HepG2 (cell line): ENCODE measurements around the gene SAMD4A. TPM values are rescaled to one million over a fixed set of nuclear protein-coding genes. Genes with fewer than 3 reads are reported as not detected.

Experiments
- ARHGAP35 ChIP-seq: sonication (generic); formaldehyde crosslinking; IDR thresholded peaks from 2 replicates; pipeline ENCODE4 v1.9.0; 2022; ENCODE audit warnings: mild to moderate bottlenecking, inconsistent platforms, moderate library complexity, missing genetic modification reagents, borderline replicate concordance
- BCL6 ChIP-seq: IDR thresholded peaks from 2 replicates; pipeline ENCODE4 v1.6.1; 2016; ENCODE audit warnings: missing genetic modification reagents, missing compliant biosample characterization
- ELF3 ChIP-seq: IDR thresholded peaks from 2 replicates; pipeline ENCODE4 v1.6.1; 2016; ENCODE audit warnings: missing genetic modification reagents, missing compliant biosample characterization
- HNRNPLL ChIP-seq: fragments of 200-400 bp; formaldehyde crosslinking; IDR thresholded peaks from 2 replicates; pipeline ENCODE4 v1.6.1; 2017; ENCODE audit warnings: mild to moderate bottlenecking, low read depth, low read length; ENCODE audit not compliant: poor library complexity, severe bottlenecking
- KLF15 ChIP-seq: sonication (generic); formaldehyde crosslinking; IDR thresholded peaks from 2 replicates; pipeline ENCODE4 v1.8.1; 2023; ENCODE audit warnings: borderline replicate concordance, mild to moderate bottlenecking, inconsistent platforms, missing genetic modification reagents, mixed read lengths
- MYC ChIP-seq: sonication (generic); formaldehyde crosslinking; IDR thresholded peaks from 2 replicates; pipeline ENCODE4 v1.9.0; 2021; ENCODE audit warnings: missing genetic modification reagents, borderline replicate concordance
- NR3C1 ChIP-seq: sonication (generic); formaldehyde crosslinking; IDR thresholded peaks from 2 replicates; pipeline ENCODE4 v1.4.0; 2020; ENCODE audit warnings: missing genetic modification reagents
- SOX5 ChIP-seq: IDR thresholded peaks from 2 replicates; pipeline ENCODE4 v1.6.1; 2016; ENCODE audit warnings: borderline replicate concordance
- SP140L ChIP-seq: sonication (generic); formaldehyde crosslinking; IDR thresholded peaks from 2 replicates; pipeline ENCODE4 v1.4.0; 2020; ENCODE audit warnings: missing genetic modification reagents, borderline replicate concordance
- TBX3 ChIP-seq: fragments of 450-650 bp; IDR thresholded peaks from 2 replicates; pipeline ENCODE4 v1.6.1; 2017; ENCODE audit warnings: antibody characterized with exemption, mild to moderate bottlenecking, inconsistent platforms, borderline replicate concordance
- TOPORS ChIP-seq: sonication (generic); formaldehyde crosslinking; IDR thresholded peaks from 2 replicates; pipeline ENCODE4 v1.8.0; 2023; ENCODE audit warnings: mild to moderate bottlenecking, missing genetic modification reagents
- ZNF354B ChIP-seq: sonication (generic); formaldehyde crosslinking; IDR thresholded peaks from 2 replicates; pipeline ENCODE4 v1.8.0; 2022; ENCODE audit warnings: mild to moderate bottlenecking, missing genetic modification reagents
- ZNF619 ChIP-seq: sonication (generic); formaldehyde crosslinking; IDR thresholded peaks from 2 replicates; pipeline ENCODE4 v1.4.0; 2020; ENCODE audit warnings: mild to moderate bottlenecking, missing genetic modification reagents
- polyA plus RNA-seq, 8 experiments: library from polyadenylated mRNA; depleted of rRNA in 3 of 8; stranded (reverse) in 7 of 8; unstranded in 1 of 8; fragments of >200 nt; fragmentation: Illumina TruSeq in 4 of 8; extraction: Trizol in 4 of 8; gene quantifications; 2 replicates each; pipeline versions ENCODE4 v1.2.1 to v1.2.3, GENCODE V29; 2011 to 2016; ENCODE audit warnings: low read depth in 4 of 8, missing spikeins in 1 of 8, mixed read lengths in 1 of 8; ENCODE audit not compliant: insufficient read depth in 1 of 8
- total RNA-seq, 5 experiments: library from RNA; depleted of rRNA; stranded (reverse); fragments of >200 nt; fragmentation: Illumina TruSeq; extraction: Trizol; gene quantifications; 2 replicates each; pipeline ENCODE4 v1.2.3, GENCODE V29; 2016; ENCODE audit warnings: low read depth in 1 of 5
- TF ChIP-seq, protein P1 (sequence below): sonication (generic); formaldehyde crosslinking; IDR thresholded peaks from 2 replicates; pipeline ENCODE4 v1.9.0; 2022; ENCODE audit warnings: missing genetic modification reagents, mild to moderate bottlenecking, borderline replicate concordance
- TF ChIP-seq, protein P2 (sequence below): sonication (generic); formaldehyde crosslinking; IDR thresholded peaks from 2 replicates; pipeline ENCODE4 v1.4.0; 2020; ENCODE audit warnings: missing genetic modification reagents
- TF ChIP-seq, protein P3 (sequence below), 2 experiments: sonication (generic) in 1 of 2; formaldehyde crosslinking in 1 of 2; IDR thresholded peaks; 2 replicates each; pipeline versions ENCODE4 v1.4.0 to v1.6.1; 2018 to 2020; ENCODE audit warnings: missing genetic modification reagents in 2 of 2, borderline replicate concordance in 1 of 2, low read depth in 1 of 2, mild to moderate bottlenecking in 1 of 2, missing biosample characterization in 1 of 2
- TF ChIP-seq, protein P4 (sequence below): sonication (generic); formaldehyde crosslinking; IDR thresholded peaks from 2 replicates; pipeline ENCODE4 v1.8.0; 2022; ENCODE audit warnings: mild to moderate bottlenecking, missing genetic modification reagents, moderate library complexity

The SAMD4A gene
- total and polyA plus RNA-seq, 2 of the 13 experiments (the other 11 are each of a cell fraction or from before 2014, with no cell fraction given), result 11.8 to 13.0 TPM

DNA sequence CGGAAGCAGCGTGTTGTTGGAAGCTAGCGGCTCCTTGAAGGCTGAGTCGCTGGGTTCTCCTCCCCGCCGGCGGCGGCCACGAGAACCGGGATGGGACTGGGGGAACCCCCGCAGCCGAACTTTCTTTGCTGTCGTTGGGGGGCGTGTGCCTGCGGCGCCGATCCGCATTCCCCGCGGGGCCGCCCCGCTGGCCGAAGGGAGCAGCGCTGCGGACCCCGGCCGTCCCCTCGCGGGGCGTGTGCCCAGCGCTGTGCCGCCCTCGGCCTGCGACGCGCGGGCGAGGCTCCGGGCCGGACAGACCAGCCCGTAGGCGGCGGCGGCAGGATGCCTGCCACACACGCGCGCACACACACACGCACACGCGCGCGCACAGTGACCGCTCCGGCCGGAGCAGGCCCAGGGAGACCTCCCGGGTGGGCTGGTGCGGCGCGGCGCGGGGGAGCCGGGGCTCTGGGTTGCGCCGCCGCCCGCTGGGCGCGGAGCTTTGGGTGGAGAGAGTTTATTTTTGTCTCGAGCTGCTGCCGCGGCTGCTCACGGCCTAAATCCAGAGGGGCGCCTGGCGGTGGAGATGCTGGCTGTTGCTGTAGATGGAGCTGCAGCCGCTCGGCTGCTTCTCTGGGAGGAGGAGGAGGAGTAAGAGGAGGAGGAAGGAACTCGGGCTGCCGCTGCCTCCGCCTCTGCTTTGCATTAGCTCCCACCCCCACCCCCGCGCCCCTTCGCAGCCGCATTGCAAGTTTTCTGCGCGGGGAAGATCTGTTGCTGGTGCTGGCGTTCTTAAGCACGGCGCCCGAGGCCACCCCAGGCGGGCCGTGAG lies at the start of gene SAMD4A (continued):
- TF ChIP-seq BCL6 (CRISPR knock-in tag), result 0 out of 2 replicates have a peak, but pooled peaks have one; percentile 17
- TF ChIP-seq TBX3, result no peak
- TF ChIP-seq HNRNPLL, result peak; percentile 38
- TF ChIP-seq, protein P1, sequence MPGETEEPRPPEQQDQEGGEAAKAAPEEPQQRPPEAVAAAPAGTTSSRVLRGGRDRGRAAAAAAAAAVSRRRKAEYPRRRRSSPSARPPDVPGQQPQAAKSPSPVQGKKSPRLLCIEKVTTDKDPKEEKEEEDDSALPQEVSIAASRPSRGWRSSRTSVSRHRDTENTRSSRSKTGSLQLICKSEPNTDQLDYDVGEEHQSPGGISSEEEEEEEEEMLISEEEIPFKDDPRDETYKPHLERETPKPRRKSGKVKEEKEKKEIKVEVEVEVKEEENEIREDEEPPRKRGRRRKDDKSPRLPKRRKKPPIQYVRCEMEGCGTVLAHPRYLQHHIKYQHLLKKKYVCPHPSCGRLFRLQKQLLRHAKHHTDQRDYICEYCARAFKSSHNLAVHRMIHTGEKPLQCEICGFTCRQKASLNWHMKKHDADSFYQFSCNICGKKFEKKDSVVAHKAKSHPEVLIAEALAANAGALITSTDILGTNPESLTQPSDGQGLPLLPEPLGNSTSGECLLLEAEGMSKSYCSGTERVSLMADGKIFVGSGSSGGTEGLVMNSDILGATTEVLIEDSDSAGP (CRISPR knock-in tag), result 0 out of 2 replicates have a peak, but pooled peaks have one; percentile 1
- TF ChIP-seq SP140L (CRISPR knock-in tag), result no peak
- no peak for TF ChIP-seq NR3C1 (CRISPR knock-in tag)
- TF ChIP-seq, protein P2, sequence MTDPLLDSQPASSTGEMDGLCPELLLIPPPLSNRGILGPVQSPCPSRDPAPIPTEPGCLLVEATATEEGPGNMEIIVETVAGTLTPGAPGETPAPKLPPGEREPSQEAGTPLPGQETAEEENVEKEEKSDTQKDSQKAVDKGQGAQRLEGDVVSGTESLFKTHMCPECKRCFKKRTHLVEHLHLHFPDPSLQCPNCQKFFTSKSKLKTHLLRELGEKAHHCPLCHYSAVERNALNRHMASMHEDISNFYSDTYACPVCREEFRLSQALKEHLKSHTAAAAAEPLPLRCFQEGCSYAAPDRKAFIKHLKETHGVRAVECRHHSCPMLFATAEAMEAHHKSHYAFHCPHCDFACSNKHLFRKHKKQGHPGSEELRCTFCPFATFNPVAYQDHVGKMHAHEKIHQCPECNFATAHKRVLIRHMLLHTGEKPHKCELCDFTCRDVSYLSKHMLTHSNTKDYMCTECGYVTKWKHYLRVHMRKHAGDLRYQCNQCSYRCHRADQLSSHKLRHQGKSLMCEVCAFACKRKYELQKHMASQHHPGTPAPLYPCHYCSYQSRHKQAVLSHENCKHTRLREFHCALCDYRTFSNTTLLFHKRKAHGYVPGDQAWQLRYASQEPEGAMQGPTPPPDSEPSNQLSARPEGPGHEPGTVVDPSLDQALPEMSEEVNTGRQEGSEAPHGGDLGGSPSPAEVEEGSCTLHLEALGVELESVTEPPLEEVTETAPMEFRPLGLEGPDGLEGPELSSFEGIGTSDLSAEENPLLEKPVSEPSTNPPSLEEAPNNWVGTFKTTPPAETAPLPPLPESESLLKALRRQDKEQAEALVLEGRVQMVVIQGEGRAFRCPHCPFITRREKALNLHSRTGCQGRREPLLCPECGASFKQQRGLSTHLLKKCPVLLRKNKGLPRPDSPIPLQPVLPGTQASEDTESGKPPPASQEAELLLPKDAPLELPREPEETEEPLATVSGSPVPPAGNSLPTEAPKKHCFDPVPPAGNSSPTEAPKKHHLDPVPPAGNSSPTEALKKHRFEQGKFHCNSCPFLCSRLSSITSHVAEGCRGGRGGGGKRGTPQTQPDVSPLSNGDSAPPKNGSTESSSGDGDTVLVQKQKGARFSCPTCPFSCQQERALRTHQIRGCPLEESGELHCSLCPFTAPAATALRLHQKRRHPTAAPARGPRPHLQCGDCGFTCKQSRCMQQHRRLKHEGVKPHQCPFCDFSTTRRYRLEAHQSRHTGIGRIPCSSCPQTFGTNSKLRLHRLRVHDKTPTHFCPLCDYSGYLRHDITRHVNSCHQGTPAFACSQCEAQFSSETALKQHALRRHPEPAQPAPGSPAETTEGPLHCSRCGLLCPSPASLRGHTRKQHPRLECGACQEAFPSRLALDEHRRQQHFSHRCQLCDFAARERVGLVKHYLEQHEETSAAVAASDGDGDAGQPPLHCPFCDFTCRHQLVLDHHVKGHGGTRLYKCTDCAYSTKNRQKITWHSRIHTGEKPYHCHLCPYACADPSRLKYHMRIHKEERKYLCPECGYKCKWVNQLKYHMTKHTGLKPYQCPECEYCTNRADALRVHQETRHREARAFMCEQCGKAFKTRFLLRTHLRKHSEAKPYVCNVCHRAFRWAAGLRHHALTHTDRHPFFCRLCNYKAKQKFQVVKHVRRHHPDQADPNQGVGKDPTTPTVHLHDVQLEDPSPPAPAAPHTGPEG (CRISPR knock-in tag), result no peak
- no peak for TF ChIP-seq KLF15
- TF ChIP-seq, protein P3, sequence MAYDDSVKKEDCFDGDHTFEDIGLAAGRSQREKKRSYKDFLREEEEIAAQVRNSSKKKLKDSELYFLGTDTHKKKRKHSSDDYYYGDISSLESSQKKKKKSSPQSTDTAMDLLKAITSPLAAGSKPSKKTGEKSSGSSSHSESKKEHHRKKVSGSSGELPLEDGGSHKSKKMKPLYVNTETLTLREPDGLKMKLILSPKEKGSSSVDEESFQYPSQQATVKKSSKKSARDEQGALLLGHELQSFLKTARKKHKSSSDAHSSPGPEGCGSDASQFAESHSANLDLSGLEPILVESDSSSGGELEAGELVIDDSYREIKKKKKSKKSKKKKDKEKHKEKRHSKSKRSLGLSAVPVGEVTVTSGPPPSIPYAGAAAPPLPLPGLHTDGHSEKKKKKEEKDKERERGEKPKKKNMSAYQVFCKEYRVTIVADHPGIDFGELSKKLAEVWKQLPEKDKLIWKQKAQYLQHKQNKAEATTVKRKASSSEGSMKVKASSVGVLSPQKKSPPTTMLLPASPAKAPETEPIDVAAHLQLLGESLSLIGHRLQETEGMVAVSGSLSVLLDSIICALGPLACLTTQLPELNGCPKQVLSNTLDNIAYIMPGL (CRISPR knock-in tag; IDR thresholded peaks at IDR 0.05; ENCODE audit: borderline replicate concordance in 1 of 2, low read depth in 1 of 2), result peak in 1 of 2 experiments; percentile 58; a peak in 1 of 4 replicates
- TF ChIP-seq ZNF354B, result no peak
- peak; percentile 22; the same call in 1 of the 2 replicates for TF ChIP-seq TOPORS (CRISPR knock-in tag)
- TF ChIP-seq ELF3 (CRISPR knock-in tag), result no peak
- TF ChIP-seq SOX5 (CRISPR knock-in tag), result no peak
- TF ChIP-seq, protein P4, sequence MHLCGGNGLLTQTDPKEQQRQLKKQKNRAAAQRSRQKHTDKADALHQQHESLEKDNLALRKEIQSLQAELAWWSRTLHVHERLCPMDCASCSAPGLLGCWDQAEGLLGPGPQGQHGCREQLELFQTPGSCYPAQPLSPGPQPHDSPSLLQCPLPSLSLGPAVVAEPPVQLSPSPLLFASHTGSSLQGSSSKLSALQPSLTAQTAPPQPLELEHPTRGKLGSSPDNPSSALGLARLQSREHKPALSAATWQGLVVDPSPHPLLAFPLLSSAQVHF (CRISPR knock-in tag), result 0 out of 2 replicates have a peak, but pooled peaks have one; percentile 17
- no peak for TF ChIP-seq ARHGAP35 (CRISPR knock-in tag)
- TF ChIP-seq ZNF619 (CRISPR knock-in tag), result no peak
- TF ChIP-seq MYC (CRISPR knock-in tag), result peak; percentile 9; the same call in 1 of the 2 replicates
